ENCODE results near the gene WDR73.
"Not testable (repeated sequence)": the region's sequence is repeated elsewhere in the genome, so short reads cannot be mapped to it uniquely, and the experiment has no call there.

Gene WDR73

GRCh38 chr15:84653910-84654688 is at the start of gene WDR73:
Gene WDR73, minus strand, starts transcription at chr15:84654283. Its CDS starts 9 bp downstream, at chr15:84654274.
- DNase-seq (ENCODE audit: low read depth in 2 of 2): peak; percentile 95 to 97

- DNase-seq (ENCODE audit: low read depth in 2 of 2): no peak
Measured at GRCh38 chr15:84703808-84704207, 49.7 kb upstream of the WDR73 start.

DNA sequence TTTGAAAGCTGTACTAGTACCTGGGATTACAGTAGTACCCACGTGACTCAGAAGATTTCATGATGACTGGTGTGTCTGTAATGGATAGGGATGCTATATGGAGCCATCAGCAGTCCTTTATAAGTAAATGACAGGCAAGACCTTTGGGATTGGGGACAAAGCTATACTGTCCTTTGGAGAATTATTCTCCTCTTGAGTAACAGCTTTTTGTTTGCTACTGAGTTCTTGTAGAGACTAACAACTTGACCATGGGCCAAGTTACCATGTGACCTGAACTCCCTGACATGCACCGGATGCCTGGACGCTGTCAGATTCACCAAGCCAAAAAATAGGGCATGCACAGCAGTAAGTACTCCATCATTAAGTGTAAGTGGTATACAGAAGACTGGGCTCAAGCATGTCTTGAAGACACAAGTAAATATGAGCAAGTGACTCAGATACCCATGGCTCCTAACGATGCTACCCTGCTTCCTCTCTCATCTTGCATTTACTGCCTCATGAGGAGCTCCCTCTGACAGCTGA is 48.9 kb upstream of the WDR73 start:
- DNase-seq (ENCODE audit: low read depth in 2 of 2): no peak

DNA sequence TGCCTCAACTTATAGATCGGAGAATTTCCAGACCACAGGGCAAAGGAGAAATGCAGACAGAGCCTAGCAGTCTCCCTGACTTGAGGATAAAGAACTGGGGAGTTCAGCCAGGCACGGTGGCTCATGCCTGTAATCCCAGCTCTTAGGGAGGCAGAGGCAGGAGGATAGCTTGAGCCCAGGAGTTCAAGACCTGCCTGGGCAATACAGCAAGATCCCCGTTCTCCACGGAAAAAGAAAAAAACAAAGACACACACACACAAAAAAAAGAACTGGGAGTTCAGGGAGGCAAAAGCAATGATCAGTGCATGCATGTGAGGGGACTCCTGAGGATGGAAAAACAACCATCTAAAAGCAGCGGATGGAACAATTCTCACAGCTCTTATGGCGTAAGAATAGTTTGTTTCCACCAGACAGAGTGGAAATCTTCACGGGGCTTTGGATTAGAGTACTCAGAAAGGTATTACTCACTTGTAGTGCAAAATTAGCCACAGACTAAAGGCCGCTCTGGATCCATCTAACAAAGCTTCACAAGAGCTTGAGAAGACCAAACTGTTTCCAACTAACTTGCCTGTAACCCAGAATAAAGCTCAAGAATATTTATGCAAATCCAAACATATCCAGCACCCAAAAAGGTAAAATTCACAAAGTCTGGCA is 45.6 kb upstream of the WDR73 start:
- no peak for DNase-seq (ENCODE audit: low read depth in 2 of 2)

DNA sequence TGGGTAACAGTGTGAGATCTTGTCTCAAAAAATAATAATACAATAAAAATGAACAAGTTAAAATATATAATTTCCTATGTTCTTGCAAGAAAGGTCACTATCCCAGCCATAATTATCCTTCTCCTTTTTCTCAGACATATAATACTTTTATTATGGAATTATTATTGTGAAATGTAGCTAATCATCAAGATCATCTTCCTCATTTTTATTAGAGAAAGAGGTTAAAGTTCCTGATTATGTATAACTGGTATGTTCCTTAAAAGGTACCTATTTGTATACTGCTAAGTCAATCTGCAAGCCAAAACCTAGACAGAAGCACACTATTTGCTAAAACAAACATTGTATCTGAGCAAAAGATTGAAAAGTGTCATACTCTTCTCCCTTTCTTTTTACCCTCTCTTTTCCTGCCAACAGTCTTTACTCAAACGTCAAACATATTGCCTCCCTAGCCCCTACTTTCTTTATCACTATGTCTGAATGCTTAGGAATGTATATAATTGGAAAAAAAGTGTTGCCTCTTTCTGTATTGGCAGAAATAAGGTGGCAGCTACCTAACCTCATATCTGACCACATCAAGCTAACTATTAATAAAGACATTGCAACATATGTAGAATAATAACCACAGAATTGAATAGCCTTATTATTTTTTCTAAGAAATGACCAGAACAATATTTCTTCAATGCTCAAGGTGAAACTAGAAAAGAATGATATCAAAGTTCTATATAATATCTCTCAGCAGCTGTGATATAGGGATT is 43.3 kb upstream of the WDR73 start:
- no peak for DNase-seq (ENCODE audit: low read depth in 2 of 2)

GRCh38 chr15:84696757-84697156 is 42.7 kb upstream of the WDR73 start:
- no peak for DNase-seq (ENCODE audit: low read depth in 2 of 2)

- no peak for DNase-seq (ENCODE audit: low read depth in 2 of 2)
Measured at GRCh38 chr15:84690342-84690741, 36.3 kb upstream of the WDR73 start.

DNA sequence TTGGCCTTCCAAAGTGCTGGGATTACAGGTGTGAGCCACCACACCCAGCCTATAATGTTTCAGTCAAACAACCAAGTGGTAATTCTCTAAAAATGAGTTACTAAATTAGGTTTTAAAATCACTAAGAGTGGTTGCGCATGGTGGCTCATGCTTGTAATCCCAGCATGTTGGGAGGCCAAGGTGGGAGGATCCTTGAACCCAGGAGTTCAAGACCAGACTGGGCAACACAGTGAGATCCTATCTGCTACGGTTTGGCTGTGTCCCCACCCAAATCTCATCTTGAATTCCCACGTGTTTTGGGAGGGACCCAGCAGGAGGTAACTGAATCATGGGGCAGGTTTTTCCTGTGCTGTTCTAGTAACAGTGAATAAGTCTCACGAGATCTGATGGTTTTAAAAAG is 35.8 kb upstream of the WDR73 start:
- no peak for DNase-seq (ENCODE audit: low read depth in 2 of 2)

- DNase-seq (ENCODE audit: low read depth in 2 of 2): not testable (repeated sequence)
Measured at GRCh38 chr15:84686446-84686845, 32.4 kb upstream of the WDR73 start.

GRCh38 chr15:84685304-84685703 is 31.2 kb upstream of the WDR73 start:
- DNase-seq (ENCODE audit: low read depth in 2 of 2): no peak

DNA sequence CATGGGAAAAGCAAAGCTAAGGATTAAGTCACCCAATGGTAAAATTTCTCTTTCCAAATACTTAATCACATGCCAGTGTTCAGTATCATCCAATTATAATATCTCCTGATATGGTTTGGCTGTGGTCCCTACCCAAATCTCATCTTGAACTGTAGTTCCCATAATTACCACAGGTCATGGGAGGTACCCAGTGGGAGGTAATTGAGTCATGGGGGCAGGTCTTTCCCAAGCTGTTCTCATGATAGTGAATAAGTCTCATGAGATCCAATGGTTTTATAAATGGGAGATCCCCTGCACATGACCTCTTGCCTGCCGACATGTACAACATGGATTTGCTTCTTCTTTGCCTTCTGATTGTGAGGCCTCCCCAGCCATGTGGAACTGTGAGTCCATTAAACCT is 30.0 kb upstream of the WDR73 start:
- DNase-seq (ENCODE audit: low read depth in 2 of 2): no peak

GRCh38 chr15:84681831-84682230 is 27.7 kb upstream of the WDR73 start:
- peak in 1 of 2 donors; percentile 42 for DNase-seq (ENCODE audit: low read depth in 2 of 2)

- no peak for DNase-seq (ENCODE audit: low read depth in 2 of 2)
Measured at GRCh38 chr15:84671211-84671610, 17.1 kb upstream of the WDR73 start.

DNA sequence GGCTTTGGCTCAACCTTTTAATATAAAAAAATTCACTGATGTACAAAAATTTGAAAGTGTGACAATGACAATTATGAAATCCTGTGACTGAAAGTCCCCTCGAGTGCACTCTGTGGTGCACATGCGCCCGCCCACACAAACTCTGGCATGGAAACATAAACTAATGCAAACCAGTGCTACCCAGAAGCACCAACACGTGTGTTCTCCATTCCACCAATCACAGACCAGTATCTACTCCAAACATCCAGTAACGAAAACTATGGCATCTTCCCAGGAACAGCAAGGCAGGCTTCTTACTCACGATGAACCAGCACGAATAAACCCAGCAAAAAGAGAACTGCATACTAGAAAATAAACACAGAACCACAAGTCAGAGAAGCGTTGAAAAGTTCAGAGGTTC is 15.6 kb upstream of the WDR73 start:
- peak; percentile 40 to 44 for DNase-seq (ENCODE audit: low read depth in 2 of 2)

- no peak for DNase-seq (ENCODE audit: low read depth in 2 of 2)
Measured at GRCh38 chr15:84668221-84668982, 14.3 kb upstream of the WDR73 start.

GRCh38 chr15:84666373-84666772 is 12.3 kb upstream of the WDR73 start:
- DNase-seq (ENCODE audit: low read depth in 2 of 2): no peak

DNA sequence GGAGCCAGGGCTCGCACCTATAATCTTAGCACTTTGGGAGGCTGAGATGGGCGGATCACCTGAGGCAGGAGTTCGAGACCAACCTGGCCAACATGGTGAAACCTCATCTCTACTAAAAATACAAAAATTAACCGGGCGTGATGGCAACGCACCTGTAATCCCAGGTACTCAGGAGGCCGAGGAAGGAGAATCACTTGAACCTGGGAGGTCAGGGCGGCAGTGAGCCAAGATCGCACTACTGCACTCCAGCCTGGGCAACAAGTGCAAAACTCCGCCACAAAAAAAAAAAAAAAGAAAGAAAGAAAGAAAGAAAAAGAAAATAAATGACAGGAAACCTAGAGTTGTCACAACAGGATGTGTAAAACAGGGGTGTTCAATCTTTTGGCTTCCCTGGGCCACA is 6.9 kb upstream of the WDR73 start:
- no peak for DNase-seq (ENCODE audit: low read depth in 2 of 2)

- no peak for DNase-seq (ENCODE audit: low read depth in 2 of 2)
Measured at GRCh38 chr15:84659904-84660781, 6.1 kb upstream of the WDR73 start.

DNA sequence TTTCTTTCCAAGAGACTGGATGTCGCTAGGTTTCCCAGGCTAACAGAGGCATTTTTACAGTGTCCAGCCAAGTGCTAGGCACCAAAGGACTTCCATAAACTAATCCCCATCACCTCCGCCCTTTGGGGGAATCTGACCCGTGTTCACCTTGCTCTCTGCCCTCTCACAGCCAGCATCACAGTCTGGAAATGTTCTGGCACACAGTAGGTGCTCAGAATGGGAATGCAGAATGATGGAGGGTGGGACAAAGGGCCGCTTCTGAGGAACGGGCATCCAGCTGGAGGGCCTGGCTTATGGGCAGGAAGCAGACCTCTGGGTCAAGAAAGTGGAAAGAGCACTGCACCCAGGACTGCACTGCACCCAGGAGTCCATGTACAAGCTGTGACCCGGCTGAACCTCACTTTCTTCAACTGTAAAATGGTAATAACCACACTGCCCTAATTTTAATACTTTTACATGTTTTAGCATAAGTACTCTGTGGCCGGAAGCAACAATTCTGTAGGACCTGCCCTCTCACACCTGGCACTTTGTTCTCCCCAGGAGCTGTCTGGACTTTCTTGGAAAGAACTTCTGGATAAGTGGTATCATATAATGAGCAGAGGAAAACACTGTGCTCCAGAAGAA is 4.8 kb upstream of the WDR73 start:
- no peak for DNase-seq (ENCODE audit: low read depth in 2 of 2)

All from stimulated activated CD4-positive, alpha-beta T cell treated with anti-CD3 and anti-CD28 coated beads, Interleukin-4, amount 100 ng/mL, for 48 hours (primary cell).